Heart left ventricle (tissue), 16 donors: Measurements from ENCODE around the gene RAD51B. TPM values are rescaled to one million over a fixed set of nuclear protein-coding genes. Genes with fewer than 3 reads are reported as not detected.
A peak's percentile ranks its signal among the peaks of the same experiment; 100 is the strongest.

Experiments
- ATAC-seq, 4 donors: fragments of 200-7000 bp; cut with Tn5 transposase; one replicate each; pipeline ENCODE4 v1.9.1; 2020 to 2022; ENCODE audit warnings: moderate library complexity in 4 of 4, mild to moderate bottlenecking in 3 of 4, moderate number of reproducible peaks in 1 of 4
- DNase-seq, 5 donors: peaks; one replicate each; pipeline ENCODE4 v3.0.0-alpha.2; 2020
- H3K27ac ChIP-seq, 12 donors: fragments of 200-600 bp; sonication (generic) in 4 of 12; one replicate each; pipeline versions ENCODE4 v1.5.0 to v1.8.0; 2016 to 2022; ENCODE audit warnings: mild to moderate bottlenecking in 2 of 12
- H3K27me3 ChIP-seq, 9 donors: fragments of 200-600 bp; sonication (generic) in 2 of 9; one replicate each; pipeline versions ENCODE4 v1.5.1 to v1.8.0; 2016 to 2022; ENCODE audit warnings: mild to moderate bottlenecking in 3 of 9
- H3K36me3 ChIP-seq, 9 donors: fragments of 200-600 bp; sonication (generic) in 2 of 9; one replicate each; pipeline versions ENCODE4 v1.5.0 to v1.8.0; 2018 to 2022; ENCODE audit warnings: mild to moderate bottlenecking in 2 of 9
- H3K4me1 ChIP-seq, 12 donors: fragments of 200-600 bp; sonication (generic) in 4 of 12; one replicate each; pipeline versions ENCODE4 v1.5.0 to v1.8.0; 2016 to 2022; ENCODE audit warnings: mild to moderate bottlenecking in 3 of 12
- H3K4me3 ChIP-seq, 12 donors: fragments of 200-600 bp; sonication (generic) in 4 of 12; one replicate each; pipeline versions ENCODE4 v1.5.0 to v1.8.0; 2017 to 2022; ENCODE audit warnings: mild to moderate bottlenecking in 9 of 12, moderate library complexity in 4 of 12
- H3K9me3 ChIP-seq, 12 donors: fragments of 200-600 bp; sonication (generic) in 4 of 12; one replicate each; pipeline versions ENCODE4 v1.5.0 to v1.8.0; 2016 to 2022; ENCODE audit warnings: mild to moderate bottlenecking in 1 of 12
- CTCF ChIP-seq, 12 donors: fragments of 200-600 bp; sonication (generic) in 4 of 12; IDR thresholded peaks; one replicate each; pipeline versions ENCODE4 v1.5.0 to v1.8.0; 2018 to 2022; ENCODE audit warnings: antibody characterized with exemption in 12 of 12, mild to moderate bottlenecking in 5 of 12
- POLR2A ChIP-seq, 2 donors: fragments of 450-650 bp; IDR thresholded peaks; one replicate each; pipeline ENCODE4 v1.6.1; 2017; ENCODE audit warnings: antibody characterized with exemption in 2 of 2, mild to moderate bottlenecking in 2 of 2, moderate library complexity in 2 of 2
- WGBS, 4 donors: extraction: QIAGEN DNeasy Blood & Tissue Kit in 2 of 4; methylation state at CpG; one replicate each; pipeline versions ENCODE4 v1.1.5 to v1.1.7; 2013 to 2018; 5-methylcytosine and 5-hydroxymethylcytosine counted together
- intact Hi-C, 10 donors: fragments of 100-400 bp; cut with DNase I; formaldehyde crosslinking; loops; one replicate each; pipeline versions ENCODE4 v1.11.1 to v1.14.2; 2022
- polyA plus RNA-seq, 2 donors: library from polyadenylated mRNA; stranded (reverse); fragments of 200-250 nt; gene quantifications; one replicate each; pipeline ENCODE4 v1.2.3, GENCODE V29; 2013
- total RNA-seq, 9 donors: library from RNA; depleted of rRNA in 2 of 9; stranded (reverse); fragments of >200 nt in 2 of 9; fragmentation: NEBNext Ultra II Directional in 3 of 9; extraction: Animal tissue kit (Norgen Biotek cat#: 25700) in 3 of 9; gene quantifications; one replicate each; pipeline versions ENCODE4 v1.1.0 to v1.2.4, GENCODE V29; 2016 to 2023
- donor health status: ischemic (EF 13 %, LVEDD 7.1; RV severe dilation, severe dysfunction).
- donor health status: healthy with polysubstance abuse.
- donor health status: DM: no; HTN: yes; CAD: no.
- donor health status: DM: no; HTN: no; CAD: no.
- donor health status: ischemic (EF 25% LVEDD 6.9; RV normal size, moderate dysfunction).
- donor health status: ischemic (EF 25% LVEDD 5.7; RV mildly dilated, moderate dysfunction).
- donor health status: healthy.
- donor health status: DM: yes; HTN: yes; CAD: no.
- donor health status: ischemic (EF 35%, LVEDD 5.7; RV mildly dilated, moderate dysfunction).
- donor health status: nonischemic (EF 11% LVEDD 7.7; RV severe dilation, severe dysfunction).
- donor health status: DM: yes; HTN: yes; CAD: no.
- donor health status: PGD.
- donor health status: ischemic (EF 29% LVEDD 5.4; RV normal size, mild dysfunction).
- donor health status: nonischemic (EF 23%, LVEDD 6.1; RV moderate dilation, normal function).

The RAD51B gene
- total and polyA plus RNA-seq, 11 donors: 1.3 to 11.3 (median 3.2) TPM

GRCh38 chr14:68638141-68638999 lies 818.8 kb downstream of the RAD51B start:
- no peak for DNase-seq
- WGBS, 4 donors: 75 to 80% (median 78%) methylated on average over 12 of the region's 12 CpGs
- Histone ChIP-seq H3K4me3 (no peak overlapping the region), H3K4me1 (peaks cover 10 to 50% (median 33%) of the 10 kb centered on the region in 12 donors), H3K36me3 (no peaks in the 10 kb centered on the region), H3K27ac (peak overlapping the region in 11 of 12 donors; percentile 52 to 79 (median 70)), H3K27me3 (no peaks in the 10 kb centered on the region), H3K9me3 (peaks cover 0 to 28% (median 5%) of the 10 kb centered on the region in 12 donors)
- ATAC-seq: peak in 1 of 4 donors; percentile 13
- intact Hi-C loops: loop anchor here in 2 of 10 donors (5.0 to 10.0 kb wide), 2 partner anchors 149 to 244 kb away; no protein-coding TSS in a partner anchor
- no peak for TF ChIP-seq POLR2A (IDR thresholded peaks at IDR 0.05)
- TF ChIP-seq CTCF (IDR thresholded peaks at IDR 0.05): no peak

- H3K4me3 ChIP-seq: no peak overlapping the region
- ATAC-seq: peak in 1 of 4 donors; percentile 15
- no peaks in the 10 kb centered on the region for H3K36me3 ChIP-seq
- TF ChIP-seq POLR2A (IDR thresholded peaks at IDR 0.05) (no peak), CTCF (IDR thresholded peaks at IDR 0.05) (no peak)
- peak overlapping the region; percentile 42 to 77 (median 66) for H3K27ac ChIP-seq
- no peak for DNase-seq
- intact Hi-C loops: loop anchor here in 2 of 10 donors (5.0 to 10.0 kb wide), 2 partner anchors 148 to 244 kb away; no protein-coding TSS in a partner anchor
- 42 to 61% (median 42%) methylated on average over 6 of the region's 6 CpGs for WGBS, 4 donors
- no peaks in the 10 kb centered on the region for H3K27me3 ChIP-seq
- H3K9me3 ChIP-seq: peaks cover 0 to 28% (median 5%) of the 10 kb centered on the region in 12 donors
- H3K4me1 ChIP-seq: peaks cover 10 to 42% (median 26%) of the 10 kb centered on the region in 12 donors
Measured at GRCh38 chr14:68639000-68639757, 819.6 kb downstream of the RAD51B start.

GRCh38 chr14:68639758-68640574 lies 820.4 kb downstream of the RAD51B start:
- H3K4me1 ChIP-seq: peaks cover 10 to 42% (median 26%) of the 10 kb centered on the region in 12 donors
- H3K36me3 ChIP-seq: no peaks in the 10 kb centered on the region
- H3K27ac ChIP-seq: peak overlapping the region in 11 of 12 donors; percentile 52 to 77 (median 67)
- 87 to 95% (median 92%) methylated on average over 10 of the region's 10 CpGs for WGBS, 4 donors
- DNase-seq: no peak
- TF ChIP-seq POLR2A (IDR thresholded peaks at IDR 0.05) (no peak), CTCF (IDR thresholded peaks at IDR 0.05) (no peak)
- intact Hi-C loops: loop anchor here in 2 of 10 donors (5.0 to 10.0 kb wide), 2 partner anchors 147 to 245 kb away; no protein-coding TSS in a partner anchor
- no peak for ATAC-seq
- no peaks in the 10 kb centered on the region for H3K27me3 ChIP-seq
- H3K9me3 ChIP-seq: peaks cover 0 to 28% (median 5%) of the 10 kb centered on the region in 12 donors
- H3K4me3 ChIP-seq: no peak overlapping the region
